ENCODE data around the gene FAM9A. TPM values are rescaled to one million over a fixed set of nuclear protein-coding genes. Genes with fewer than 3 reads are reported as not detected.
"Not testable (repeated sequence)": the region's sequence is repeated elsewhere in the genome, so short reads cannot be mapped to it uniquely, and the experiment has no call there.

Gene FAM9A
- total RNA-seq, 1 experiment from 2014 or later, result not detected

DNA sequence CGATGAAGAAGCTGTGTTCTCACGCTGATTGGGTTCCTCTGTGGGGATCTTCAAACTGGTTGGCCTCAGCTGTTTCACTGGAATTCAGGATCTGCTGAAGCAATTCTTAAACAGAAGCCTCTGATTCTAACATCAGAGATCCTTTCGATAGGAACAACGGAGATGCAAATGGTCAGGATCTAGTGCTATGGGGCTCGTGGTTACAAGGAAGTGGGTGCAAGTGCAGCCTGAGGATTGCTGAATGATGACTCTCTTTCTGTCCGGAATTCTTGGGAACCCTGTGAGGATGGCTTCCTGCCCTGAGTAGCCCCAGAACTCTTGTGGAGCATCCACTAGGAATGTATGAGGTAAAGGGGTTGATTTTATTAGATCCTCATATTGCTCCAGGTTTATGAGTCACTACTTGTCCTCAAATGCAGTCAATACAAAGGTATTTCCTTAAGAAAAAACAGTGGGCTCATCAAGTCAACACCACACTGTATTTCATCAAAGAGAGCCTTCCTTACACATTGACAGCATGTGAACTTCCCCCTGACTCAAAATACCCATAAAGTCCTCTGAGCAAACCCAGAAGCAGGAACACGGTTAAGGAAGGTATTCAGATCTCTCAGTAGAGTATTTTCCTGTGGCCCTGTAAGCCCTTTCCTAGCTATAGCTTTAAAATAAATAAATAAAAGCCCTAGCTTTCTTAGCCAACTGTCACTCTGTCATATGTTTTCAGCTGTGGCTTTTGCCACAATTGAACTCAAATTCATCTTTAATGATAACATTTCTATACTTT lies 43.4 kb downstream of the FAM9A start:
- not testable (repeated sequence) for H3K27ac ChIP-seq (ENCODE audit: insufficient read length, low read depth, low read length); H3K27me3 ChIP-seq (ENCODE audit: insufficient read depth, low read length); H2BK120ac ChIP-seq (ENCODE audit: low read depth, low read length, poor library complexity, severe bottlenecking); H3K4me1 Mint-ChIP-seq; H2BK12ac ChIP-seq (ENCODE audit: insufficient read length, low read depth, low read length); H3K79me1 ChIP-seq (ENCODE audit: insufficient read depth, low read depth, low read length, poor library complexity, severe bottlenecking); H4K20me1 ChIP-seq (ENCODE audit: control insufficient read depth, insufficient read depth, insufficient read length); H3K4me1 ChIP-seq (ENCODE audit: insufficient read depth, low read length); H3K27ac Mint-ChIP-seq; H3K23ac ChIP-seq (ENCODE audit: insufficient read length, low read depth, low read length); H3K4me2 ChIP-seq (ENCODE audit: insufficient read depth, insufficient read length, low read length); H4K5ac ChIP-seq (ENCODE audit: insufficient read length, low read depth, low read length); H2BK20ac ChIP-seq (ENCODE audit: low read depth, low read length, poor library complexity, severe bottlenecking); H3K4ac ChIP-seq (ENCODE audit: low read depth, low read length); H4K8ac ChIP-seq (replicated peaks; ENCODE audit: insufficient read length, low read depth, low read length); H4K91ac ChIP-seq (ENCODE audit: insufficient read length, low read depth, low read length); H3K79me2 ChIP-seq (ENCODE audit: insufficient read depth, low read length); H3K4me3 Mint-ChIP-seq; H3K9ac ChIP-seq (ENCODE audit: extremely low read depth, insufficient read length, low read length); H2BK5ac ChIP-seq (ENCODE audit: insufficient read length, low read length); H3K36me3 Mint-ChIP-seq (ENCODE audit: insufficient read depth in 1 of 3, low read depth in 3 of 3); H3K9me3 ChIP-seq (ENCODE audit: control insufficient read depth, low read depth, low read length); H3K18ac ChIP-seq (ENCODE audit: insufficient read length, low read depth, low read length); H3T11ph ChIP-seq (ENCODE audit: low read length); H3K14ac ChIP-seq (ENCODE audit: insufficient read depth, low read length); H2BK15ac ChIP-seq (ENCODE audit: low read depth, low read length); H3K23me2 ChIP-seq (ENCODE audit: insufficient read length, low read depth, low read length, poor library complexity, severe bottlenecking); H2AFZ ChIP-seq (ENCODE audit: low read length); DNase-seq; H3K56ac ChIP-seq (ENCODE audit: insufficient read length, low read depth, low read length); H3K27me3 Mint-ChIP-seq (ENCODE audit: low read depth); H2AK5ac ChIP-seq (ENCODE audit: insufficient read length, low read length)
- no CpG with 5 or more reads among the region's 7 CpGs for WGBS (ENCODE audit: extremely low coverage, insufficient read length, low lambda C conversion rate)
- H3K9me3 Mint-ChIP-seq, result peaks cover 2 to 32% of the 10 kb centered on the region in 2 experiments
